Embryonic facial prominence (tissue), 1 donor: ENCODE results near the gene RIMS3.
"Not testable (repeated sequence)": the region's sequence is repeated elsewhere in the genome, so short reads cannot be mapped to it uniquely, and the experiment has no call there.

Experiments used
- DNase-seq: peaks from one replicate; pipeline ENCODE4 v3.0.0-alpha.2; 2016; ENCODE audit errors: extremely low spot score

The RIMS3 gene

GRCh38 chr1:40593449-40594186, 71.9 kb downstream of the RIMS3 start:
- DNase-seq: no peak

GRCh38 chr1:40592107-40592803, 73.2 kb downstream of the RIMS3 start:
- no peak for DNase-seq

- no peak for DNase-seq
These were observed 76.9 kb downstream of the RIMS3 start for GRCh38 chr1:40588586-40588985.

GRCh38 chr1:40583980-40584379, 81.5 kb downstream of the RIMS3 start:
- DNase-seq: no peak

GRCh38 chr1:40582116-40582515, 83.4 kb downstream of the RIMS3 start:
- no peak for DNase-seq

- DNase-seq: no peak
These were observed 90.1 kb downstream of the RIMS3 start for GRCh38 chr1:40575336-40575735.

GRCh38 chr1:40574805-40575204, 90.7 kb downstream of the RIMS3 start:
- not testable (repeated sequence) for DNase-seq
